Esophagus squamous epithelium (tissue), 5 donors: ENCODE data around the gene IL12A. TPM values are rescaled to one million over a fixed set of nuclear protein-coding genes. Genes with fewer than 3 reads are reported as not detected.

Experiments
- DNase-seq: peaks from one replicate; lab custom pipeline; 2025; lab: John Stamatoyannopoulos, UW
- H3K27ac ChIP-seq, 4 donors: fragments of 200-600 bp; sonication (generic); one replicate each; pipeline ENCODE4 v1.5.1; 2016 to 2019; ENCODE audit warnings: mild to moderate bottlenecking in 1 of 4
- H3K27me3 ChIP-seq, 4 donors: fragments of 200-600 bp; sonication (generic); 1 replicate in 3 of 4; 2 replicates in 1 of 4; pipeline versions ENCODE4 v1.5.1 to v1.6.0; 2017 to 2021; ENCODE audit warnings: antibody characterized with exemption in 1 of 4
- H3K36me3 ChIP-seq, 3 donors: fragments of 200-600 bp; sonication (generic); one replicate each; pipeline ENCODE4 v1.5.1; 2016 to 2019
- H3K4me1 ChIP-seq, 3 donors: fragments of 200-600 bp; sonication (generic); one replicate each; pipeline ENCODE4 v1.5.1; 2017 to 2019
- H3K4me3 ChIP-seq, 4 donors: fragments of 200-600 bp; sonication (generic); 1 replicate in 3 of 4; 2 replicates in 1 of 4; pipeline ENCODE4 v1.5.1; 2016 to 2019; ENCODE audit warnings: mild to moderate bottlenecking in 2 of 4, moderate library complexity in 1 of 4
- H3K9me3 ChIP-seq, 3 donors: fragments of 200-600 bp; sonication (generic); one replicate each; pipeline ENCODE4 v1.5.1; 2016 to 2019
- CTCF ChIP-seq, 6 experiments: fragments of 450-650 bp in 4 of 6; fragments of 200-600 bp in 2 of 6; sonication (generic) in 2 of 6; IDR thresholded peaks; one replicate each; pipeline ENCODE4 v1.5.1; 2016 to 2019; ENCODE audit warnings: antibody characterized with exemption in 6 of 6, mild to moderate bottlenecking in 4 of 6, moderate library complexity in 4 of 6
- POLR2A ChIP-seq, 4 donors: fragments of 450-650 bp; IDR thresholded peaks; one replicate each; pipeline ENCODE4 v1.6.1; 2017; ENCODE audit warnings: antibody characterized with exemption in 4 of 4, mild to moderate bottlenecking in 4 of 4, moderate library complexity in 3 of 4
- WGBS, 2 donors: methylation state at CpG; one replicate each; pipeline ENCODE4 v1.1.5; 2018; 5-methylcytosine and 5-hydroxymethylcytosine counted together
- intact Hi-C: fragments of 100-400 bp; cut with DNase I; formaldehyde crosslinking; loops from one replicate; pipeline ENCODE4 v1.15.0; 2022
- total RNA-seq, 4 donors: library from RNA; depleted of rRNA; stranded (reverse); fragments of >200 nt; gene quantifications; one replicate each; pipeline ENCODE4 v1.1.0, GENCODE V29; 2016
- donor health status: DM: yes; HTN: yes; CAD: no.

Gene IL12A
- total RNA-seq, 4 donors from 2014 or later: 0.44 to 27.0 (median 6.8) TPM

GRCh38 chr3:159978918-159979703, 9.5 kb upstream of the IL12A start:
- Histone ChIP-seq H3K36me3 (no peaks in the 10 kb centered on the region), H3K4me3 (no peak overlapping the region), H3K4me1 (no peaks in the 10 kb centered on the region), H3K27me3 (no peaks in the 10 kb centered on the region), H3K9me3 (no peaks in the 10 kb centered on the region), H3K27ac (no peak overlapping the region)
- TF ChIP-seq POLR2A (IDR thresholded peaks at IDR 0.05): no peak
- no peak for TF ChIP-seq CTCF (IDR thresholded peaks at IDR 0.05)
- DNase-seq: no peak
- intact Hi-C loops: no loop called here
- WGBS, 2 donors: 33 to 43% methylated on average over 1 of the region's 1 CpG

GRCh38 chr3:159982442-159982974, 6.1 kb upstream of the IL12A start:
- Histone ChIP-seq H3K4me3 (no peak overlapping the region), H3K36me3 (no peaks in the 10 kb centered on the region), H3K27ac (no peak overlapping the region), H3K9me3 (no peaks in the 10 kb centered on the region), H3K27me3 (no peaks in the 10 kb centered on the region), H3K4me1 (peaks cover 0 to 3% (median 0%) of the 10 kb centered on the region in 3 donors)
- TF ChIP-seq CTCF (IDR thresholded peaks at IDR 0.05): no peak
- no peak for TF ChIP-seq POLR2A (IDR thresholded peaks at IDR 0.05)
- intact Hi-C loops: no loop called here
- no peak for DNase-seq
- WGBS, 2 donors: 77 to 79% methylated on average over 4 of the region's 4 CpGs

GRCh38 chr3:159987291-159987711, 1.3 kb upstream of the IL12A start:
- Histone ChIP-seq H3K27ac (no peak overlapping the region), H3K4me3 (no peak overlapping the region), H3K27me3 (no peaks in the 10 kb centered on the region), H3K4me1 (peaks cover 0 to 48% (median 5%) of the 10 kb centered on the region in 3 donors), H3K36me3 (no peaks in the 10 kb centered on the region), H3K9me3 (no peaks in the 10 kb centered on the region)
- WGBS, 2 donors: 54 to 57% methylated on average over 5 of the region's 5 CpGs
- no peak for TF ChIP-seq POLR2A (IDR thresholded peaks at IDR 0.05)
- no peak for TF ChIP-seq CTCF (IDR thresholded peaks at IDR 0.05)
- intact Hi-C loops: no loop called here
- no peak for DNase-seq

GRCh38 chr3:159989973-159990846, 1.6 kb downstream of the IL12A start:
- H3K36me3 ChIP-seq: peaks cover 0 to 3% (median 0%) of the 10 kb centered on the region in 3 donors
- TF ChIP-seq POLR2A (IDR thresholded peaks at IDR 0.05) (no peak), CTCF (IDR thresholded peaks at IDR 0.05) (no peak)
- H3K27me3 ChIP-seq: no peaks in the 10 kb centered on the region
- H3K9me3 ChIP-seq: no peaks in the 10 kb centered on the region
- peaks cover 0 to 74% (median 5%) of the 10 kb centered on the region in 3 donors for H3K4me1 ChIP-seq
- DNase-seq: no peak
- peak overlapping the region in 1 of 4 donors; percentile 2 for H3K27ac ChIP-seq
- intact Hi-C loops: no loop called here
- 80 to 91% methylated on average over 3 to 4 of the region's 5 CpGs for WGBS, 2 donors
- peak overlapping the region in 2 of 4 donors; percentile 80 to 81 for H3K4me3 ChIP-seq
